ENCODE data around the gene FIGLA.

DNA sequence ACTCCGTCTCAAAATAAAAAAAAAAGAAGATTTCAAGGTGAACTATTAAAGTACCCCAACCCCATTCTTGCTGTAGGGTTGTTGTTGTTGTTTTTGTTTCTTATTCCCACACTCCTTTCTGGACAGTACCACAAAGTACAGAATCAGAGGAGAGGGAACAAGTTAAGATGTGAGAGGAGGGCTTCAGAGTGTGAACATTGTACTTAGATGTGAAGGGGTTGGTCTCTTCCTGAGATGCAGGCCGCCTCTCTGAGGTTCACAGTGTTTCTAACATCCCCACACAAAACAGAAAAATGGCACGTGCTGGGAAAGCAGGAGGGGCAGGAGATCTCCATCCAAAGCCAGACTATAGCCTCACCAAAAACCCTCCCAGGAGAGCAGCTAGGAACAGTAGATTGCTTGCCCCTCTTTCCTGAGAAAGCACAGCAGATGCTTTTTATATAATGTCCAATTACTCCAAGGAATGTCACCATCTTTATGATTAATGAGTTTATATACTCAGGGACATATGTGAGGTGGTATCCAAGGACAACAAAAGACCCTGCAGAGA lies 45.1 kb downstream of the FIGLA start:
- TF ChIP-seq, protein P1, sequence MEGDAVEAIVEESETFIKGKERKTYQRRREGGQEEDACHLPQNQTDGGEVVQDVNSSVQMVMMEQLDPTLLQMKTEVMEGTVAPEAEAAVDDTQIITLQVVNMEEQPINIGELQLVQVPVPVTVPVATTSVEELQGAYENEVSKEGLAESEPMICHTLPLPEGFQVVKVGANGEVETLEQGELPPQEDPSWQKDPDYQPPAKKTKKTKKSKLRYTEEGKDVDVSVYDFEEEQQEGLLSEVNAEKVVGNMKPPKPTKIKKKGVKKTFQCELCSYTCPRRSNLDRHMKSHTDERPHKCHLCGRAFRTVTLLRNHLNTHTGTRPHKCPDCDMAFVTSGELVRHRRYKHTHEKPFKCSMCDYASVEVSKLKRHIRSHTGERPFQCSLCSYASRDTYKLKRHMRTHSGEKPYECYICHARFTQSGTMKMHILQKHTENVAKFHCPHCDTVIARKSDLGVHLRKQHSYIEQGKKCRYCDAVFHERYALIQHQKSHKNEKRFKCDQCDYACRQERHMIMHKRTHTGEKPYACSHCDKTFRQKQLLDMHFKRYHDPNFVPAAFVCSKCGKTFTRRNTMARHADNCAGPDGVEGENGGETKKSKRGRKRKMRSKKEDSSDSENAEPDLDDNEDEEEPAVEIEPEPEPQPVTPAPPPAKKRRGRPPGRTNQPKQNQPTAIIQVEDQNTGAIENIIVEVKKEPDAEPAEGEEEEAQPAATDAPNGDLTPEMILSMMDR (IDR thresholded peaks at IDR 0.05) = no peak
- TF ChIP-seq RFX5 (IDR thresholded peaks at IDR 0.05; ENCODE audit: low read length) = no peak
- no peak for TF ChIP-seq EZH2phosphoT487 (IDR thresholded peaks at IDR 0.05; ENCODE audit: borderline replicate concordance, low read depth)
- no peak for TF ChIP-seq POLR2AphosphoS5 (IDR thresholded peaks at IDR 0.05; ENCODE audit: low read depth, low read length)
- TF ChIP-seq, protein P2, sequence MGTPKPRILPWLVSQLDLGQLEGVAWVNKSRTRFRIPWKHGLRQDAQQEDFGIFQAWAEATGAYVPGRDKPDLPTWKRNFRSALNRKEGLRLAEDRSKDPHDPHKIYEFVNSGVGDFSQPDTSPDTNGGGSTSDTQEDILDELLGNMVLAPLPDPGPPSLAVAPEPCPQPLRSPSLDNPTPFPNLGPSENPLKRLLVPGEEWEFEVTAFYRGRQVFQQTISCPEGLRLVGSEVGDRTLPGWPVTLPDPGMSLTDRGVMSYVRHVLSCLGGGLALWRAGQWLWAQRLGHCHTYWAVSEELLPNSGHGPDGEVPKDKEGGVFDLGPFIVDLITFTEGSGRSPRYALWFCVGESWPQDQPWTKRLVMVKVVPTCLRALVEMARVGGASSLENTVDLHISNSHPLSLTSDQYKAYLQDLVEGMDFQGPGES (IDR thresholded peaks at IDR 0.05; ENCODE audit: low read depth, low read length) = no peak
- no peak for TF ChIP-seq FOXM1 (IDR thresholded peaks at IDR 0.05; ENCODE audit: low read depth)
- TF ChIP-seq TAF1 (IDR thresholded peaks at IDR 0.05; ENCODE audit: borderline replicate concordance, low read depth, low read length) = no peak

Data from SK-N-SH (cell line).